Measurements from ENCODE around the gene MRPS34. TPM values are rescaled to one million over a fixed set of nuclear protein-coding genes. Genes with fewer than 3 reads are reported as not detected.

The MRPS34 gene
- total RNA-seq, 1 donor from 2014 or later, result 71.3 TPM

GRCh38 chr16:1774448-1774780, 1.5 kb upstream of the MRPS34 start:
- no peak for DNase-seq (ENCODE audit: low read depth)
- Histone ChIP-seq H3K36me3 (ENCODE audit: control insufficient read depth, insufficient read depth, low read length) (peaks cover 22% of the 10 kb centered on the region), H3K27me3 (ENCODE audit: control insufficient read depth, insufficient read depth, low read length) (no peaks in the 10 kb centered on the region), H3K4me3 (ENCODE audit: low read depth, low read length) (peak overlapping the region; percentile 97)
- TF ChIP-seq CTCF (IDR thresholded peaks at IDR 0.05; ENCODE audit: insufficient read depth, low read length, severe bottlenecking), result no peak
- FAIRE-seq, result no peak

GRCh38 chr16:1773703-1774447, 941 bp upstream of the MRPS34 start:
- TF ChIP-seq CTCF (IDR thresholded peaks at IDR 0.05; ENCODE audit: insufficient read depth, low read length, severe bottlenecking), result no peak
- FAIRE-seq, result no peak
- peaks cover 22% of the 10 kb centered on the region for H3K36me3 ChIP-seq (ENCODE audit: control insufficient read depth, insufficient read depth, low read length)
- no peak for DNase-seq (ENCODE audit: low read depth)
- no peaks in the 10 kb centered on the region for H3K27me3 ChIP-seq (ENCODE audit: control insufficient read depth, insufficient read depth, low read length)
- peak overlapping the region; percentile 97 for H3K4me3 ChIP-seq (ENCODE audit: low read depth, low read length)

DNA sequence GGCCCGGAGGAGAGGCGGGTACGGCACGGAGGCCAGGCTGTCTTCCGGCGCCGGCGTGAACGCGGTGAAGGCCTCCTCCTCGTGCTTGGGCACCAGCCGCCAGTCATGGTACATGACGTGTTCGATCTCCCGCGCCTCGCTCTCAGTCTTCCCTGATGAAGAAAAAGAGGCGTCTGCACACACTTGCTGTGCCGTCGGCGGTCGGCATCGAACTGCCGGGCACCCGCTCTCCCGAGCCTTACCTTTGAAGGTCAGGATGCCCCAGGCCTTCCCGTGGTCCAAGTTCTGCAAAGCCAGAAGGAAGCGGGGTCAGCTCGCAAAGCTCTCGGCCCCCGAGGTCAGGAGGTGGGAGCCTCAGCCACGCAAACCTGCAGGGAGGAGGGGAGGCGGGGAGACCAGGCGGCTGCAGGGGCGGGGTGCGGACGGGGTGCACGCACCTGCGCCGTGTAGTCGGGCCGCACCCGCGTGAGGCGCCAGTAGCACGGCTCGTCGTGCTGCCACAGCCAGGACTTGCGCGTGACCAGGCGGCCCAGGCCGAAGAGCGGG, 499 bp downstream of the MRPS34 start, which contains the start of gene EME2:
TSS of gene EME2 (plus strand) at position 449 of the 546 bp plus-strand sequence. CDS start 418 bp downstream, outside the sequence.
- Histone ChIP-seq H3K36me3 (ENCODE audit: control insufficient read depth, insufficient read depth, low read length) (peaks cover 28% of the 10 kb centered on the region), H3K27me3 (ENCODE audit: control insufficient read depth, insufficient read depth, low read length) (no peaks in the 10 kb centered on the region), H3K4me3 (ENCODE audit: low read depth, low read length) (peak within 1 kb of the TSS; percentile 97)
- no peak for TF ChIP-seq CTCF (IDR thresholded peaks at IDR 0.05; ENCODE audit: insufficient read depth, low read length, severe bottlenecking)
- DNase-seq (ENCODE audit: low read depth) (peak; percentile 24), FAIRE-seq (no peak)

- Histone ChIP-seq H3K36me3 (ENCODE audit: control insufficient read depth, insufficient read depth, low read length) (peaks cover 31% of the 10 kb centered on the region), H3K27me3 (ENCODE audit: control insufficient read depth, insufficient read depth, low read length) (no peaks in the 10 kb centered on the region)
- no peak for DNase-seq (ENCODE audit: low read depth)
These were observed 1.0 kb downstream of the MRPS34 start for GRCh38 chr16:1771864-1772361.

GRCh38 chr16:1771188-1771863, 1.6 kb downstream of the MRPS34 start, which contains the start of gene NME3:
Gene NME3, minus strand, starts transcription at chr16:1771543. Its CDS starts 9 bp downstream, at chr16:1771534.
- H3K27me3 ChIP-seq (ENCODE audit: control insufficient read depth, insufficient read depth, low read length), result no peaks in the 10 kb centered on the region
- FAIRE-seq (no peak), DNase-seq (ENCODE audit: low read depth) (peak; percentile 35)
- H3K4me3 ChIP-seq (ENCODE audit: low read depth, low read length), result peak within 1 kb of the TSS; percentile 97
- peaks cover 27% of the 10 kb centered on the region for H3K36me3 ChIP-seq (ENCODE audit: control insufficient read depth, insufficient read depth, low read length)
- no peak for TF ChIP-seq CTCF (IDR thresholded peaks at IDR 0.05; ENCODE audit: insufficient read depth, low read length, severe bottlenecking)

More at GRCh38 chr16:1771864-1772361, 1.0 kb downstream of the MRPS34 start:
- peak overlapping the region; percentile 97 for H3K4me3 ChIP-seq (ENCODE audit: low read depth, low read length)
- no peak for FAIRE-seq
- TF ChIP-seq CTCF (IDR thresholded peaks at IDR 0.05; ENCODE audit: insufficient read depth, low read length, severe bottlenecking), result no peak
